Endothelial cell of umbilical vein (primary cell): Measurements from ENCODE around the gene ACSL6.

Experiments
- CTCF ChIP-seq, 2 donors: IDR thresholded peaks; 1 replicate in 1 of 2; 2 replicates in 1 of 2; pipeline ENCODE4 v1.5.1; 2011; ENCODE audit warnings: low read length in 2 of 2, mild to moderate bottlenecking in 2 of 2, moderate library complexity in 2 of 2, control low read depth in 1 of 2, inconsistent platforms in 1 of 2, low read depth in 1 of 2; ENCODE audit not compliant: insufficient read depth in 1 of 2; ENCODE audit errors: extremely low read depth in 1 of 2
- EZH2 ChIP-seq: IDR thresholded peaks from 2 replicates; pipeline ENCODE4 v1.6.1; 2012; ENCODE audit warnings: borderline replicate concordance, low read depth, mild to moderate bottlenecking, moderate library complexity, low read length, inconsistent platforms; ENCODE audit not compliant: severe bottlenecking

DNA sequence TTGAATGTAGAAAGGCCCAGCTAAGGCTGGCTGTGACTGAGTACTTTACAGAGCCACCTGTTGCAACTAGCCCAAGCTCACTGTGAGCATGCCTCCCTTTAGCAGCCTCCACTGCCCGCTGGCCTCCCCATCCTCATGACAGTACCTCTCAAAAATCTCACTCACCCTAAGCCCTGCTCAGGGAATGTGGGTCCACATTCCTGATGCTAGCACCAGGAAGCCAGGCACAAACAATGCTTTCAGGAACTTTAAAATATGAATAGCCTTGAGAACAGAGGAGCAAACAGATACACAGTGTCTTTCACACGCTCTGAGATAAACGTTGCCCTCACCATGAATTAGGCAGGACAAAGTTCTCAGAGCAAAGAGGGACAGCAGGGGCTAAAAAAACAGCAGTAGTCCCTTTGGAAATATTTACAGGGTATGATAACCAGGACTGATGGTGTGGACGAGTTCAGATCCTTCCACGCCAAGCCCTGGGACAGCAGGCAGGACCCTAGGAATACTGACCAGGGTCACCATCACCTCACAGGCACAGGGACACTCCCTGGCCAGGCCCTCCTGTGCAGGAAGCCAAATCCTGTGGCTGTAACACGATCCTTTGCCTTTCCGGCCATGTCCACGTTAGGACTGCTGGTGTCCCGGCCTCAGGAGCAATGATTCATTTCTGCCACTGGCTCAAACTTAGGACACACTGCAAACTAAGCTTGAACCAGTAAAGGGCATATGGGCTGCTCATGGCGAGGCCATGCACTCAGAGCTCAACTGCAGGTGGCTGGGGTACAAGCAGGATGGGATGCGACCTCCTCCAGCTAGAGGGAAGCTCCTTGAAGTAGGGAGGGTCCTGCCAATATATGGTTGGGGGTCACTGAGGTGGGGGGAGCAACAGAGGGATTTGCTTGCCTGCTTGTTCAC is 9.6 kb downstream of the ACSL6 start:
- TF ChIP-seq EZH2 (no peak), CTCF (IDR thresholded peaks at IDR 0.05; ENCODE audit: extremely low read depth in 1 of 2, insufficient read depth in 1 of 2, low read depth in 1 of 2, low read length in 2 of 2) (no peak)
